Stimulated activated CD8-positive, alpha-beta memory T cell treated with anti-CD3 and anti-CD28 coated beads, Interleukin-12 subunit alpha, Interleukin-12 subunit beta, amount 100 ng/mL, for 24 hours (primary cell): ENCODE data around the gene MAP10.

Source experiments
- DNase-seq: peaks from one replicate; pipeline ENCODE4 v3.0.0-alpha.2; 2020; ENCODE audit errors: extremely low read depth

MAP10 gene

DNA sequence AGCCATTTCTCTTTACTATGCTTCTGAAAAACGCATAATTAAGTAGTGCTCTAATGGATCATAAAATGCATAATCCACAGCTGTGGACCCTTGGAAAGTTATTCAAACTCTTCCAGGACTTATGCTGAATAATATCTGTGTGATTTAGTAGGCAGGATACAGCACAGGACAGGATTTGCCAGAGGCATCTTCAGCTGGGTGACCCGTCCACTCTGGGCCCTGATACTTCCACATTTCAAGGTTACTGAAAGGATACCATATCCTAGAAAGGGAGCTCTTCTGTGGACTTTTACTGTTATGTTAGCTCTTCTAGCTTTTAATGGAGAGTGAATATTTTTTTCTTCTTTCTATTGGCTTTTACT lies 49.6 kb downstream of the MAP10 start:
- no peak for DNase-seq

DNA sequence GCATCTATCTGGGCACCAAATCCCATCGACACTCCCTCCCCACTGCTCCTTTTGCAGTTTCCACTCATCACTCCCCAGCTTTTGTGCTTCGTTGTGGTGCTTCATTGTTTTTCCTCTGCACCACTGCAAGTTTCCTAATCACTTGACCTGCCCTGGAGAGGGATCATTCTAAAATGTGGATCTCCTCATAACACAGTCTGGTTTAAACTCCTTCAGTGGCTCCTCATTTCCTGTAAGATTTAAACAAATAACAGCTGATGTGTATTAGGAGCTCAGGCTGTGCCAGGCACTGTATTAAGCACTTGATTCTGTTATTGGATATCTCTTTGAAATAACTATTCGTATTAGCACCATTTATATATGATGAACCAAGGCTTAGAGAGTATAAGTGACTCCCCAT lies 51.3 kb downstream of the MAP10 start:
- no peak for DNase-seq
